ENCODE measurements around the gene EFCAB14.

EFCAB14 gene

GRCh38 chr1:46682064-46682463 is 36.9 kb downstream of the EFCAB14 start:
- TF ChIP-seq CTCF (conservative IDR thresholded peaks at IDR 0.05; ENCODE audit: low read length) = no peak
- no peak for DNase-seq (ENCODE audit: low read depth)

GRCh38 chr1:46681333-46682034 is 37.4 kb downstream of the EFCAB14 start:
- DNase-seq (ENCODE audit: low read depth) = no peak
- TF ChIP-seq CTCF (conservative IDR thresholded peaks at IDR 0.05; ENCODE audit: low read length) = no peak
- no peak overlapping the region for H3K4me3 ChIP-seq (ENCODE audit: low read length)

More at GRCh38 chr1:46682064-46682463, 36.9 kb downstream of the EFCAB14 start:
- no peak overlapping the region for H3K4me3 ChIP-seq (ENCODE audit: low read length)

- DNase-seq (ENCODE audit: low read depth) = no peak
- no peak overlapping the region for H3K4me3 ChIP-seq (ENCODE audit: low read length)
- no peak for TF ChIP-seq CTCF (conservative IDR thresholded peaks at IDR 0.05; ENCODE audit: low read length)
Observed at GRCh38 chr1:46679789-46680573, 38.9 kb downstream of the EFCAB14 start.

- TF ChIP-seq CTCF (conservative IDR thresholded peaks at IDR 0.05; ENCODE audit: low read length) = no peak
- no peak for DNase-seq (ENCODE audit: low read depth)
- no peak overlapping the region for H3K4me3 ChIP-seq (ENCODE audit: low read length)
Observed at GRCh38 chr1:46677339-46677738, 41.6 kb downstream of the EFCAB14 start.

- no peak overlapping the region for H3K4me3 ChIP-seq (ENCODE audit: low read length)
- TF ChIP-seq CTCF (conservative IDR thresholded peaks at IDR 0.05; ENCODE audit: low read length) = no peak
- DNase-seq (ENCODE audit: low read depth) = no peak
Observed at GRCh38 chr1:46676531-46676930, 42.4 kb downstream of the EFCAB14 start.

GRCh38 chr1:46675549-46676314 is 43.2 kb downstream of the EFCAB14 start:
- DNase-seq (ENCODE audit: low read depth) = no peak
- H3K4me3 ChIP-seq (ENCODE audit: low read length) = no peak overlapping the region
- no peak for TF ChIP-seq CTCF (conservative IDR thresholded peaks at IDR 0.05; ENCODE audit: low read length)

All from AG10803 (cell line).